Measurements from ENCODE around the gene MSI2.

The MSI2 gene

DNA sequence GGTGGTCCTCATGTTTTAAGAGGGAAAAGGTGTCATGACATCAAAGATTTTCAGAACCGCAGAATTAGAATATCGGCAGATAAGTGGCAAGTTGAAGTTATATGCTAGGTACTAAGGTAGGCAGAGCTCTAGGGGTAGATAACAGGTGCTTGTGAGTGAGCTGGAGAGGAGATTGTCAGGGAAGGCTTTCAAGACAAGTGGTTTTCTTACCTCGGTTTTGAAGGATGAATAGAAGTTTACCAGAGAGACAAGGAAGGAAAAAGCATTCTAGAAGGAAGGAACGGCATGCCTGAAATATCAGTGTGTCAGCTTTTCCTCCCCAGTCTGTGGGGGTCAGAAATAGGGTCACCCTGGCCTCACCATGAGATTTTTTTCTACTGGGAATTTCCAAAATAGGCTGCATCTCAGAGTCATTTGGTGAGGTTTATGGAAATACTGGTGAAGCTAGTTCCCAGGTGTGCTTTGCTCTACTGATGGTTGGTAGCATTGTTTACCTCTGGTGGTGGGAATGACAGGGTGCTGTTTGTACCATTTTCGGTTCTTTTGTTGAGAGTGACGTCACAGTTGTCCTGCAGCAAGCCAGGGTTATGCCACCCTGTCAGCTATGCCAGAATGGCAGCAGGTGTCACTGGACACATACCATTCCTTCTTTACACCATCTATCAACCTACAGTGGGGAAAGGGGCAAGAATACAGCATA is 112.5 kb downstream of the MSI2 start:
- Histone ChIP-seq H3K4me3 (ENCODE audit: low read length) (no peak overlapping the region), H3K4me1 (ENCODE audit: control insufficient read depth, low read depth, low read length) (peaks cover 21% of the 10 kb centered on the region), H3K9me3 (ENCODE audit: control insufficient read depth, low read depth, low read length) (peaks cover 3% of the 10 kb centered on the region), H3K27me3 (ENCODE audit: control insufficient read depth, insufficient read depth, low read length) (no peaks in the 10 kb centered on the region), H3K9ac (ENCODE audit: low read length) (no peak overlapping the region), H3K27ac (ENCODE audit: low read length) (no peak overlapping the region), H3K36me3 (ENCODE audit: control insufficient read depth, low read depth, low read length) (no peaks in the 10 kb centered on the region)

GRCh38 chr17:57369509-57369945 is 113.2 kb downstream of the MSI2 start:
- H3K27me3 ChIP-seq (ENCODE audit: control insufficient read depth, insufficient read depth, low read length): no peaks in the 10 kb centered on the region
- H3K36me3 ChIP-seq (ENCODE audit: control insufficient read depth, low read depth, low read length): no peaks in the 10 kb centered on the region
- H3K4me3 ChIP-seq (ENCODE audit: low read length): no peak overlapping the region
- no peak overlapping the region for H3K9ac ChIP-seq (ENCODE audit: low read length)
- H3K9me3 ChIP-seq (ENCODE audit: control insufficient read depth, low read depth, low read length): peaks cover 7% of the 10 kb centered on the region
- H3K4me1 ChIP-seq (ENCODE audit: control insufficient read depth, low read depth, low read length): peaks cover 14% of the 10 kb centered on the region
- no peak overlapping the region for H3K27ac ChIP-seq (ENCODE audit: low read length)

GRCh38 chr17:57370037-57370581 is 113.8 kb downstream of the MSI2 start:
- no peak overlapping the region for H3K9ac ChIP-seq (ENCODE audit: low read length)
- H3K27me3 ChIP-seq (ENCODE audit: control insufficient read depth, insufficient read depth, low read length): no peaks in the 10 kb centered on the region
- peaks cover 14% of the 10 kb centered on the region for H3K4me1 ChIP-seq (ENCODE audit: control insufficient read depth, low read depth, low read length)
- H3K27ac ChIP-seq (ENCODE audit: low read length): no peak overlapping the region
- peaks cover 7% of the 10 kb centered on the region for H3K9me3 ChIP-seq (ENCODE audit: control insufficient read depth, low read depth, low read length)
- H3K4me3 ChIP-seq (ENCODE audit: low read length): no peak overlapping the region
- no peaks in the 10 kb centered on the region for H3K36me3 ChIP-seq (ENCODE audit: control insufficient read depth, low read depth, low read length)

DNA sequence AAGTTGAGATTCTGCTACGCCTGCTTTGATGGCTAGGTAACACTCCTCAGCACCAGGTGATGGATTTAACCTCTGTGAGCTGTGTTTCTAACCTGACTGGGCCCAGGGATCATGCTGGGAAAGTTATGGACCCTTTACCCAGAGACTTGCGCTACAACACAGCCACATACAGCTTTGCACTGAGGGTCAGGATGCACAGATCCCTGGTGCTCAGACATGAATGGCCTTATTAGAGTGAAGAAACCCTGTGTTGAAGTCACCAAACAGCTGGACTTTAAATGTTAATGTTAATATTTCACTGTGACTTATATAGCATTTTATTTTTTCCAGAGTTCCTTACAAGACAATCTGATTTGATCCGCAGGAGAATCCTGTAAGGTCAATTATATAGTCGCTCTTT is 114.3 kb downstream of the MSI2 start:
- peaks cover 7% of the 10 kb centered on the region for H3K9me3 ChIP-seq (ENCODE audit: control insufficient read depth, low read depth, low read length)
- H3K27ac ChIP-seq (ENCODE audit: low read length): no peak overlapping the region
- H3K27me3 ChIP-seq (ENCODE audit: control insufficient read depth, insufficient read depth, low read length): no peaks in the 10 kb centered on the region
- H3K36me3 ChIP-seq (ENCODE audit: control insufficient read depth, low read depth, low read length): no peaks in the 10 kb centered on the region
- no peak overlapping the region for H3K9ac ChIP-seq (ENCODE audit: low read length)
- H3K4me1 ChIP-seq (ENCODE audit: control insufficient read depth, low read depth, low read length): peaks cover 14% of the 10 kb centered on the region
- no peak overlapping the region for H3K4me3 ChIP-seq (ENCODE audit: low read length)

GRCh38 chr17:57372156-57372555 is 115.8 kb downstream of the MSI2 start:
- Histone ChIP-seq H3K27me3 (ENCODE audit: control insufficient read depth, insufficient read depth, low read length) (no peaks in the 10 kb centered on the region), H3K27ac (ENCODE audit: low read length) (no peak overlapping the region), H3K36me3 (ENCODE audit: control insufficient read depth, low read depth, low read length) (no peaks in the 10 kb centered on the region), H3K9me3 (ENCODE audit: control insufficient read depth, low read depth, low read length) (peaks cover 7% of the 10 kb centered on the region), H3K4me3 (ENCODE audit: low read length) (no peak overlapping the region), H3K4me1 (ENCODE audit: control insufficient read depth, low read depth, low read length) (peaks cover 5% of the 10 kb centered on the region), H3K9ac (ENCODE audit: low read length) (no peak overlapping the region)

GRCh38 chr17:57373048-57373447 is 116.7 kb downstream of the MSI2 start:
- Histone ChIP-seq H3K4me1 (ENCODE audit: control insufficient read depth, low read depth, low read length) (peaks cover 5% of the 10 kb centered on the region), H3K9ac (ENCODE audit: low read length) (no peak overlapping the region), H3K4me3 (ENCODE audit: low read length) (no peak overlapping the region), H3K27ac (ENCODE audit: low read length) (no peak overlapping the region), H3K9me3 (ENCODE audit: control insufficient read depth, low read depth, low read length) (peaks cover 7% of the 10 kb centered on the region), H3K27me3 (ENCODE audit: control insufficient read depth, insufficient read depth, low read length) (no peaks in the 10 kb centered on the region), H3K36me3 (ENCODE audit: control insufficient read depth, low read depth, low read length) (no peaks in the 10 kb centered on the region)

- H3K27me3 ChIP-seq (ENCODE audit: control insufficient read depth, insufficient read depth, low read length): no peaks in the 10 kb centered on the region
- peaks cover 8% of the 10 kb centered on the region for H3K4me1 ChIP-seq (ENCODE audit: control insufficient read depth, low read depth, low read length)
- H3K9me3 ChIP-seq (ENCODE audit: control insufficient read depth, low read depth, low read length): peaks cover 7% of the 10 kb centered on the region
- H3K27ac ChIP-seq (ENCODE audit: low read length): no peak overlapping the region
- no peaks in the 10 kb centered on the region for H3K36me3 ChIP-seq (ENCODE audit: control insufficient read depth, low read depth, low read length)
- H3K9ac ChIP-seq (ENCODE audit: low read length): no peak overlapping the region
- no peak overlapping the region for H3K4me3 ChIP-seq (ENCODE audit: low read length)
Observed at GRCh38 chr17:57373756-57374155, 117.4 kb downstream of the MSI2 start.

DNA sequence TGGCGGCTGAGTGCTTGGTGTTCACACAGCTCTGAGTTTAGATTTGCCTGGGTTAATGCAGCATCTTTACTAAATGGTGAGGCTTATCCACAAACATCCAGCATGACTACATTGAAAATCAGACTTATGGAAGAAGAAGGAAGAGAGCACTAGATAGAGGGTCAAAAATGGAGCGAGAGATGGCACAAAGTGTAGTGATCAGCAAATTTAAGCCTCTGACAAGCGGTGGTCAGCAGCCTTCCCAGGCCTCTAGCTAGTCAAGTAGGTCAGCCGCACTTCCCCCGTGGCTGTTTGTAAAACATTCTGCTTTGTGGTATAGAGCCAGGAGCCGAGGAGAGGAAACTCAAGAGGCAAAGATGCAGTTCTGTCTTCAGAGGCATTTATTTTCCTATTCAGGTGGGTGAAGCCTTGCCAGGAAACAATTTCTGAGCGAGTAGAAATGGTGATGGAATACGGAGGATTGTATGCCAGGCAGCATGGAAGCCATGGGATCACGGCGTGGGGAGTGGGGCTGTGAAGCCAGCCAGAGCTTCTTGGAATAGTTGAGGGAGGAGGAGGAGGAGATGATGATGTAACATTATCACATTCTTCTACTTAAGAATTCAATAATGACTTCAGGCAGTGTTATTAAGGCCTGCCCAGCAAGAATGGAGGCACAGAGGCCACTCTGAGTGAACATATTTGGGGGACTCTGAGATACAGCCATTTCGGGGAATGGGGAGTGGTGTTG is 118.9 kb downstream of the MSI2 start:
- H3K27me3 ChIP-seq (ENCODE audit: control insufficient read depth, insufficient read depth, low read length): no peaks in the 10 kb centered on the region
- H3K4me1 ChIP-seq (ENCODE audit: control insufficient read depth, low read depth, low read length): peaks cover 20% of the 10 kb centered on the region
- H3K27ac ChIP-seq (ENCODE audit: low read length): no peak overlapping the region
- H3K9ac ChIP-seq (ENCODE audit: low read length): no peak overlapping the region
- peaks cover 7% of the 10 kb centered on the region for H3K9me3 ChIP-seq (ENCODE audit: control insufficient read depth, low read depth, low read length)
- H3K36me3 ChIP-seq (ENCODE audit: control insufficient read depth, low read depth, low read length): no peaks in the 10 kb centered on the region
- no peak overlapping the region for H3K4me3 ChIP-seq (ENCODE audit: low read length)

DNA sequence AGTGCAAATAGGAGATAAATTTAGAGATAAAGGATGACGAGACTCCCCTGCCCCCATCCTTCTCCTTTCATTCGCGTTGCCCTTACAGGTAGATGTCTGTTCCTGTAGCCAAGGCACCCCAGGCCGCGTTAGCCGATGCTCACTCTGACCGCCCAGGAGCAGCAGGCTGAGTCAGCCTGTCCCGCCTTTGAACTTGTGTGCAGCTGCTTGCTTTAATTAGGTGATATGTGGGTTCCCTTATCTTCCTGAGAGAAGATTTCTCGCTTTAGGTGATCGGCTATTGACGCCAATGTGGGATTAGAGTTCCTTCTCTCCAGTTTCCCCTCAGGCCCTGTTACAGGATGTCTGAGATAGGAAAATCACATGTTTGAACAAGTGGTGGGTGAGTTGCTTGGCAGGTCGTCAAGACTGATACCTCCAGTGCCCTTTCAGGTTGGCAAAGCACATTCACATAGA is 119.5 kb downstream of the MSI2 start:
- Histone ChIP-seq H3K27ac (ENCODE audit: low read length) (no peak overlapping the region), H3K36me3 (ENCODE audit: control insufficient read depth, low read depth, low read length) (no peaks in the 10 kb centered on the region), H3K9me3 (ENCODE audit: control insufficient read depth, low read depth, low read length) (peaks cover 7% of the 10 kb centered on the region), H3K4me1 (ENCODE audit: control insufficient read depth, low read depth, low read length) (peaks cover 23% of the 10 kb centered on the region), H3K9ac (ENCODE audit: low read length) (no peak overlapping the region), H3K4me3 (ENCODE audit: low read length) (no peak overlapping the region), H3K27me3 (ENCODE audit: control insufficient read depth, insufficient read depth, low read length) (no peaks in the 10 kb centered on the region)

GRCh38 chr17:57377094-57377493 is 120.8 kb downstream of the MSI2 start:
- Histone ChIP-seq H3K9ac (ENCODE audit: low read length) (no peak overlapping the region), H3K27me3 (ENCODE audit: control insufficient read depth, insufficient read depth, low read length) (no peaks in the 10 kb centered on the region), H3K4me1 (ENCODE audit: control insufficient read depth, low read depth, low read length) (peaks cover 23% of the 10 kb centered on the region), H3K27ac (ENCODE audit: low read length) (no peak overlapping the region), H3K9me3 (ENCODE audit: control insufficient read depth, low read depth, low read length) (peaks cover 7% of the 10 kb centered on the region), H3K36me3 (ENCODE audit: control insufficient read depth, low read depth, low read length) (no peaks in the 10 kb centered on the region), H3K4me3 (ENCODE audit: low read length) (no peak overlapping the region)

DNA sequence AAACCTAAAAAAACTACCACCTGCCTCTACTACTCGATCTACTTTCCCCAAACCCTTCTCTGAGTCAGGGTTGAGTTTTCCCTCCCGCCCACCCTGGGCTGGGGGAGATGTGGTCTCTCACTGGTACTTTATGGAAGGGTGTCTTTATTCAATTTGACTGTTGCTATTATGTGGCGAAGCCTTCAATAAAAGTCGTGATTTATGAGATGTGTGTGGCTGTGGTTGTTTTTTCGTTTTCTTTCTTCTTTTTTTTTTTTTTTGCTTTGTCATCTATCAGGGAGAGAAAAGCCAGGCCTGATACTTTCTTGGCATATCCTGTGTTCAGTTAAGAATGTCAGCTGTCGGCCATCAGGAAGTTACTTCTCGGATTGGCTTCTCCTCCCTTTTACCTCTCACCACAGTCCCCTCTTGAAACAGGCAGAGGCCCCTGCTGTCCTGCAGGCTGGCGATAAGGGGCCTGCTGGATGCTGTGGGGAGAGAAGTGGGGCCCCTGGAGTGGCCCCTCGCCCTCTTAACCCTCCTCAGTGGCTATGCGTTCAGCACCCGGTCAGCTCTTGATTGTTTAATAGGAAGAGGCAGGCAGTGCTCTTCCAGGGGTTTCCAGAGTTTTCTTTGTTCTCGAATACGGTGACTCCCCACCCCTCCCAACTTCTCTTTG is 123.0 kb downstream of the MSI2 start:
- peak overlapping the region; percentile 67 for H3K27ac ChIP-seq (ENCODE audit: low read length)
- no peaks in the 10 kb centered on the region for H3K9me3 ChIP-seq (ENCODE audit: control insufficient read depth, low read depth, low read length)
- H3K4me1 ChIP-seq (ENCODE audit: control insufficient read depth, low read depth, low read length): peaks cover 23% of the 10 kb centered on the region
- no peak overlapping the region for H3K4me3 ChIP-seq (ENCODE audit: low read length)
- H3K27me3 ChIP-seq (ENCODE audit: control insufficient read depth, insufficient read depth, low read length): no peaks in the 10 kb centered on the region
- no peak overlapping the region for H3K9ac ChIP-seq (ENCODE audit: low read length)
- H3K36me3 ChIP-seq (ENCODE audit: control insufficient read depth, low read depth, low read length): no peaks in the 10 kb centered on the region

Measured in iPS-18a (cell line).